GM18498 (cell line): ENCODE measurements around the gene OR1M1.

Source experiments
- ATAC-seq: cut with Tn5 transposase; IDR thresholded peaks from one replicate; pipeline ENCODE4 v1.9.1; 2021; ENCODE audit warnings: mild to moderate bottlenecking, moderate library complexity; ENCODE audit not compliant: unreplicated experiment

Gene OR1M1

GRCh38 chr19:9075064-9075949 lies 11.6 kb upstream of the OR1M1 start:
- ATAC-seq: no peak

GRCh38 chr19:9076901-9077300 lies 10.0 kb upstream of the OR1M1 start:
- no peak for ATAC-seq

- no peak for ATAC-seq
These were observed 8.2 kb upstream of the OR1M1 start for GRCh38 chr19:9078651-9079050.

DNA sequence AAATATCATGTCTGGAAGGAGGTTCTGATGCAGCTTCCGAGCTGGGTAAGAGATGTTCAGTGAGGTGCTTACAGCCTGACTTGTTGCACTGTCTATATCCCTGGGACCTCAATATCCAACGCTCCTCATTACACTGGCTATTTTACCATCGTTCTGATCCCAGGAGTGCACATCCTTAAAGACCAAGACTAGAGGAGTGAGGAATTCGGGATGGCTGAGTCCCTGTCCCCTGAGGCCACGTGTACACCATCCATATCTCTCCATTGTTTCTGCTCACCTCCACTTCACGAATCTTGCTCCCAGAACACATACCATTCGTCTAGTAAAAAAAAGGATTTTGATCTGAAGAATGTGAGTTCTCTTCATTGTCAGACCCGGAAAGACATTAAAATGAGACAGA lies 20.5 kb downstream of the OR1M1 start, which contains the start of gene OR7G2:
OR7G2 (minus strand) TSS at position 101 of the 400 bp plus-strand sequence. CDS start 4,232 bp downstream, outside the sequence.
- no peak for ATAC-seq

- ATAC-seq: no peak
These were observed 23.1 kb downstream of the OR1M1 start for GRCh38 chr19:9109959-9110358.

DNA sequence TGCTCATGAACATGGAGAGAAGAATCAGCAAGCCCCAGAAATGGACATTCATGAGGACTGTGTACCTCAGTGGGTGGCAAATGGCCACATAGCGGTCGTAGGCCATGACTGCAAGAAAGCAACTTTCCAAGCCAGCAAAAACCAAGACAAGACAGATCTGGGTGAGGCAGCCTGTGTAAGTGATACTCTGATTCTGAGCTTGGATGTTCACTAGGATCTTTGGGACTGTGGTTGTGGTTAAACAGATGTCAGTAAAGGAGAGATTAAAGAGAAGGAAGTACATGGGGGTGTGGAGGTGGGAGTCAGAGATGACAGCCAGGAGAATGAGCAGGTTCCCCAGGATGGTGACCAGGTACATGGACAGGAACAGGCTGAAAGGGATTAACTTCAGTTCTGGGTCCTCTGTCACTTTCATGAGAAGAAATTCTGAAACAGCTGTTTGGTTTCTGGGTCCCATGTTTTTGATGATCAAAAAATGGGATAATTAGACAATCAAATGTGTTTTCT lies 28.5 kb downstream of the OR1M1 start, which contains the start of gene OR7G1:
OR7G1 (minus strand) TSS at position 457 of the 507 bp plus-strand sequence; CDS start at position 457, 0 bp downstream.
- no peak for ATAC-seq

GRCh38 chr19:9116547-9116946 lies 29.7 kb downstream of the OR1M1 start:
- no peak for ATAC-seq

DNA sequence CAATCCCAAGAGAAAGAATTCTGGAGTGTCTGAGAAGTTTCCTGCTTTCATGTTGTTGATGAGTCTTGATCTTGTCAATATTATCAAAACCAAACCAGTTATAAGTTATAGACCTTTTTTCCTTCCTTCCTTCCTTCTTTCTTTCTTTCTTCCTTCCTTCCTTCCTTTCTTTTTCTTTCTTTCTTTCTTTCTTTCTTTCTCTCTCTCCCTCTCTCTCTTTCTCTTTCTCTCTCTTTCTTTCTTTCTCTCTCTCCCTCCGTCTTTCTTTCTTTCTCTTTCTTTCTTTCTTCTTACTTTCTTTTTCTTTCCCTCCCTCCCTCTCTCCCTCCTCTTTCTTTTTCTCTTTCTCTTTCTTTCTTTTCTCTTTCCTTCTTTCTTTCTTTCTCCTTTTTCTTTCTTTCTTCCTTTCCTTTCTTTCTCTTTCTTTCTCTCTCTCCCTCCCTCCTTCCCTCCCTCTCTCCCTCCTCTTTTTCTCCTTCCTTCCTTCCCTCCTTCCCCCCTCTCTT lies 40.1 kb downstream of the OR1M1 start, which contains the start of gene OR7G3:
OR7G3 (minus strand) TSS at position 51 of the 506 bp plus-strand sequence; CDS start at position 51, 0 bp downstream.
- ATAC-seq: no peak

DNA sequence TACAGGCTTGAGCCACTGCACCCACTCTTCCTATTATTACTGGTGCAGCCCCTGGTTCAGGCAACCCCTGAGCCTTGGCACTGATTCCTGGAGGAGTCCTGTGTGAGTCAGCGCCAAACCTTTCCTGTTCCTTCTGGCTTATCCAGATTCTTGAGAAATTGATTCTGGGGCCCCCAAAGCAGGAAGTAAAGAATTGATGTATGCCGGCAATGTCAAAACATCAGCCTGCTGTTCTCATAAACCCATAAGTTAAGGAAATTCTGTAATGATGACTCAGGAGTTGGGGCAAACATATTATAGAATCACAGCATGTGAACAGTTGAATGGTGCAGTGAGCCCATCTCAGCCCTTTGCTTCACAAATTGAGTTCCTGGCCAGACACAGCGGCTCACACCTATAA lies 41.3 kb downstream of the OR1M1 start:
- ATAC-seq: no peak

DNA sequence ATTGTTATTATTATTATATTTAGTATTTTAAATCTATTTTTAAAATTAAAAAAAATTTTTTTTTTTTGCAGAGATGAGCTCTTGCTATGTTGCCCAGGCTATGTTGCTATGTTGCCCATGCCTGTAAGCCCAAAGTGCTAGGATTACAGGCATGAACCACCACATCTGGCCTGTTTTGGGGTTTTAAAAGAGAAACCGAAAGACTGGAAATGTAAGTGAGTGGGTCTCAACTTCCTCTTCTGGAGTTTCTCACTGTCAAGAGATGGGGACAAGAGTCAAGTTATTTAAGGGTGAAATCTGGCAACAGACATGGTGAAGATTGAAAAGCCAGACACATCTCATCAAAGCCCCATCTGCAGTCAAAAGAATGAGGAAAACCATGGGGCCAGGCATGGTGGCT lies 44.1 kb downstream of the OR1M1 start:
- no peak for ATAC-seq

GRCh38 chr19:9132422-9132821 lies 45.6 kb downstream of the OR1M1 start:
- no peak for ATAC-seq

DNA sequence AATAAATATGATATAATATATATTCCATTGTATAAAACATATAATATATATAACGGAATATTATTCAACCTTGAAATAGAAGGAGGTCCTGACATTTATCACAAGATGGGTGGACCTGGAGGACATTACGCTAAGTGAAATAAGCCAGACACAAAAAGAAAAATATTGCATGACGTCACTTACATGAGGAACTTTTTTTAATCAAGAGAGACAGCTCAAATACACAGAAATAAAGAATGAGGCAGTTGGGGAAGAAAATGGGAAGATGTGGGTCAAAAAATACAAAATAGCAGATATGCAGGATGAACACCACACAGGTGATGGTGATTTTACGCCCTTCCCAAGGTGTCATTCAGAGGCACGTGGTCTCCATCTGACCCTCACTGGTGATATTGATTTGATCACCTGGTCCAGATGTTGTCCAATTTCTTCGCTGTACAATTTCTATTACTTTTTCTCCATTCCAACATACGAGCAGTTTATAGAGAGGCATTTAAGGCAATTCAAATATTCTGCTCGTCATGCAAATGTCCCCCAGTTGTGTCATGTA lies 52.8 kb downstream of the OR1M1 start:
- peak; percentile 19 for ATAC-seq

DNA sequence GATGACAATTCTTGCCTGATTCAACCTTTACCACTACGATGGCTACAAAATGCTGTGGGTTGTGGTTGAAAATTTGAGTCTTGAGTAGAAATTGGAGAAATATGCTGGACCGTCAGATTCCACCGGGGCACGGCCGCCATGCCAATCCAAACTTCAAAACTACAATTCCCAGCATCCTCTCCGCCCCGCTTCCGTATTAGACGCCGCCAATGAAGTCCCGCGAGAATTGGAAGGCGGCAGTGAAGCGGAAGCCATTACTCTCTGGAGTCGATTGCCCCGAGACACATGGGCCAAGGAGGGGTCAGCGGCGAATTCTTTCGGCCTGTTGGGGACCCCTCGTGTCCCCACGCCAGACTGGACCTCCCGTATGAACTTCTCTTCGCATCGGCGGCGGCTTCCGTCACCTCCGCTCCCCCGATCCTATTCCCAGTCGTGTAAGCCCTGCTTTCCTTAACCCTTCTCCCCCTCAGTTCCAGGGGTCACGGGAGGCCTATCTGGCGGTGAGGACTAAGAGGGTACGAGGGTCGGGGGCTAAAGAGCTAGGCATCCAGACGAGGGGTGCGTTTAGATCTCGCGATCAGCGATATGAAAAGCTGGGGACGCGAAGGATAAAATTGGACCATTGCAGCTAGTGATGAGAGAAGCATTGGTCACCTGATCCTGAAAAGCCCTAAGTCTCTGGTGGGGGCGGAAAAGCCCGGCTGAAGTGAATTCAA lies 53.5 kb downstream of the OR1M1 start, which contains the start of gene ZNF317:
ZNF317 (plus strand) TSS at position 239 of the 716 bp plus-strand sequence. CDS start 15,620 bp downstream, outside the sequence.
- peak; percentile 95 for ATAC-seq

- ATAC-seq: no peak
These were observed 58.1 kb downstream of the OR1M1 start for GRCh38 chr19:9144920-9145319.
